Skeletal muscle satellite cell (primary cell): ENCODE results near the gene GNAO1.

Experiments used
- H3K27me3 ChIP-seq: 2 replicates; pipeline ENCODE4 v1.7.0; 2013; ENCODE audit warnings: low read length; ENCODE audit not compliant: control insufficient read depth, insufficient read depth
- H3K36me3 ChIP-seq: 2 replicates; pipeline ENCODE4 v1.7.0; 2013; ENCODE audit warnings: mild to moderate bottlenecking, control low read depth, low read length; ENCODE audit not compliant: insufficient read depth
- H3K4me1 ChIP-seq: 2 replicates; pipeline ENCODE4 v1.7.0; 2013; ENCODE audit warnings: low read length; ENCODE audit not compliant: control insufficient read depth, insufficient read depth
- H3K4me2 ChIP-seq: 2 replicates; pipeline ENCODE4 v1.7.0; 2013; ENCODE audit warnings: mild to moderate bottlenecking, low read length
- H3K4me3 ChIP-seq: 2 replicates; pipeline ENCODE4 v1.7.0; 2013; ENCODE audit warnings: low read length
- H3K9ac ChIP-seq: 2 replicates; pipeline ENCODE4 v1.7.0; 2013; ENCODE audit warnings: mild to moderate bottlenecking, low read depth, low read length, moderate library complexity
- H3K9me3 ChIP-seq: replicated peaks from 2 replicates; pipeline ENCODE4 v1.7.0; 2013; ENCODE audit warnings: mild to moderate bottlenecking, control low read depth, low read length

GNAO1 gene

GRCh38 chr16:56246051-56246817, 54.9 kb downstream of the GNAO1 start:
- Histone ChIP-seq H3K4me1 (no peaks in the 10 kb centered on the region), H3K36me3 (no peaks in the 10 kb centered on the region), H3K9ac (no peak overlapping the region), H3K27me3 (peaks cover 8% of the 10 kb centered on the region), H3K4me3 (no peak overlapping the region), H3K4me2 (no peak overlapping the region), H3K9me3 (no peaks in the 10 kb centered on the region)

GRCh38 chr16:56247018-56247417, 55.7 kb downstream of the GNAO1 start:
- Histone ChIP-seq H3K27me3 (peaks cover 10% of the 10 kb centered on the region), H3K4me2 (no peak overlapping the region), H3K36me3 (no peaks in the 10 kb centered on the region), H3K4me1 (no peaks in the 10 kb centered on the region), H3K4me3 (no peak overlapping the region), H3K9me3 (no peaks in the 10 kb centered on the region), H3K9ac (no peak overlapping the region)

- H3K4me3 ChIP-seq, result no peak overlapping the region
- no peaks in the 10 kb centered on the region for H3K9me3 ChIP-seq
- no peaks in the 10 kb centered on the region for H3K36me3 ChIP-seq
- H3K9ac ChIP-seq, result no peak overlapping the region
- H3K4me2 ChIP-seq, result no peak overlapping the region
- peaks cover 17% of the 10 kb centered on the region for H3K27me3 ChIP-seq
- no peaks in the 10 kb centered on the region for H3K4me1 ChIP-seq
These were observed 56.5 kb downstream of the GNAO1 start for GRCh38 chr16:56247808-56248207.

GRCh38 chr16:56252835-56253234, 61.5 kb downstream of the GNAO1 start:
- Histone ChIP-seq H3K4me2 (no peak overlapping the region), H3K9me3 (no peaks in the 10 kb centered on the region), H3K36me3 (no peaks in the 10 kb centered on the region), H3K4me3 (no peak overlapping the region), H3K27me3 (peaks cover 60% of the 10 kb centered on the region), H3K9ac (no peak overlapping the region), H3K4me1 (no peaks in the 10 kb centered on the region)

- no peak overlapping the region for H3K4me2 ChIP-seq
- H3K27me3 ChIP-seq, result peaks cover 72% of the 10 kb centered on the region
- no peaks in the 10 kb centered on the region for H3K36me3 ChIP-seq
- H3K4me3 ChIP-seq, result no peak overlapping the region
- H3K9me3 ChIP-seq, result no peaks in the 10 kb centered on the region
- H3K9ac ChIP-seq, result no peak overlapping the region
- no peaks in the 10 kb centered on the region for H3K4me1 ChIP-seq
These were observed 64.6 kb downstream of the GNAO1 start for GRCh38 chr16:56255904-56256303.

- peaks cover 81% of the 10 kb centered on the region for H3K27me3 ChIP-seq
- H3K4me1 ChIP-seq, result no peaks in the 10 kb centered on the region
- H3K4me2 ChIP-seq, result no peak overlapping the region
- no peak overlapping the region for H3K4me3 ChIP-seq
- H3K9ac ChIP-seq, result no peak overlapping the region
- no peaks in the 10 kb centered on the region for H3K36me3 ChIP-seq
- no peaks in the 10 kb centered on the region for H3K9me3 ChIP-seq
These were observed 66.0 kb downstream of the GNAO1 start for GRCh38 chr16:56257239-56257638.

GRCh38 chr16:56257666-56258342, 66.5 kb downstream of the GNAO1 start:
- H3K4me2 ChIP-seq, result no peak overlapping the region
- no peak overlapping the region for H3K9ac ChIP-seq
- H3K9me3 ChIP-seq, result no peaks in the 10 kb centered on the region
- H3K4me3 ChIP-seq, result no peak overlapping the region
- H3K36me3 ChIP-seq, result no peaks in the 10 kb centered on the region
- no peaks in the 10 kb centered on the region for H3K4me1 ChIP-seq
- peaks cover 81% of the 10 kb centered on the region for H3K27me3 ChIP-seq

GRCh38 chr16:56258508-56259424, 67.5 kb downstream of the GNAO1 start:
- Histone ChIP-seq H3K36me3 (no peaks in the 10 kb centered on the region), H3K4me2 (no peak overlapping the region), H3K27me3 (peaks cover 82% of the 10 kb centered on the region), H3K9me3 (no peaks in the 10 kb centered on the region), H3K4me3 (no peak overlapping the region), H3K9ac (no peak overlapping the region), H3K4me1 (no peaks in the 10 kb centered on the region)

GRCh38 chr16:56259425-56259779, 68.1 kb downstream of the GNAO1 start:
- Histone ChIP-seq H3K4me1 (no peaks in the 10 kb centered on the region), H3K9me3 (no peaks in the 10 kb centered on the region), H3K4me3 (no peak overlapping the region), H3K4me2 (no peak overlapping the region), H3K36me3 (no peaks in the 10 kb centered on the region), H3K27me3 (peaks cover 80% of the 10 kb centered on the region), H3K9ac (no peak overlapping the region)

GRCh38 chr16:56260378-56261160, 69.3 kb downstream of the GNAO1 start:
- H3K27me3 ChIP-seq, result peaks cover 69% of the 10 kb centered on the region
- no peak overlapping the region for H3K9ac ChIP-seq
- no peaks in the 10 kb centered on the region for H3K36me3 ChIP-seq
- H3K9me3 ChIP-seq, result no peaks in the 10 kb centered on the region
- H3K4me2 ChIP-seq, result no peak overlapping the region
- no peak overlapping the region for H3K4me3 ChIP-seq
- no peaks in the 10 kb centered on the region for H3K4me1 ChIP-seq

- no peak overlapping the region for H3K4me3 ChIP-seq
- H3K4me2 ChIP-seq, result no peak overlapping the region
- H3K36me3 ChIP-seq, result no peaks in the 10 kb centered on the region
- H3K27me3 ChIP-seq, result peaks cover 59% of the 10 kb centered on the region
- H3K9me3 ChIP-seq, result no peaks in the 10 kb centered on the region
- H3K4me1 ChIP-seq, result no peaks in the 10 kb centered on the region
- H3K9ac ChIP-seq, result no peak overlapping the region
These were observed 70.4 kb downstream of the GNAO1 start for GRCh38 chr16:56261656-56262055.
